KMS-11 (cell line): ENCODE measurements around the gene MTUS2.

Source experiments
- H2AFZ ChIP-seq: fragments of 200-600 bp; sonication (generic); 2 replicates; pipeline ENCODE4 v1.6.1; 2016; ENCODE audit warnings: antibody characterized with exemption, mixed run types, low read depth
- H3K27ac ChIP-seq: fragments of 200-600 bp; sonication (generic); 2 replicates; pipeline ENCODE4 v1.6.1; 2016; ENCODE audit warnings: mild to moderate bottlenecking, mixed run types
- H3K27me3 ChIP-seq: fragments of 200-600 bp; sonication (generic); 2 replicates; pipeline ENCODE4 v1.6.1; 2017; ENCODE audit warnings: mild to moderate bottlenecking, low read depth, mixed run types, moderate library complexity; ENCODE audit not compliant: insufficient read depth
- H3K36me3 ChIP-seq: fragments of 200-600 bp; sonication (generic); 2 replicates; pipeline ENCODE4 v1.6.1; 2017; ENCODE audit warnings: mild to moderate bottlenecking, mixed run types; ENCODE audit not compliant: insufficient read depth
- H3K4me1 ChIP-seq: fragments of 200-600 bp; sonication (generic); 2 replicates; pipeline ENCODE4 v1.6.1; 2016; ENCODE audit warnings: mild to moderate bottlenecking, low read depth, mixed run types; ENCODE audit not compliant: poor library complexity, severe bottlenecking
- H3K4me2 ChIP-seq: fragments of 200-600 bp; sonication (generic); 2 replicates; pipeline ENCODE4 v1.7.0; 2016; ENCODE audit warnings: mild to moderate bottlenecking, mixed run types
- H3K4me3 ChIP-seq: fragments of 200-600 bp; sonication (generic); IDR thresholded peaks from 2 replicates; pipeline ENCODE4 v1.6.1; 2017; ENCODE audit warnings: low read depth, low read length, mixed read lengths; ENCODE audit not compliant: insufficient read depth
- H3K79me2 ChIP-seq: fragments of 200-600 bp; sonication (generic); 2 replicates; pipeline ENCODE4 v1.6.1; 2016; ENCODE audit warnings: low read depth, mixed run types; ENCODE audit not compliant: insufficient read depth
- H3K9ac ChIP-seq: fragments of 200-600 bp; sonication (generic); 2 replicates; pipeline ENCODE4 v1.6.1; 2016; ENCODE audit warnings: mild to moderate bottlenecking, mixed run types
- H4K20me1 ChIP-seq: fragments of 200-600 bp; sonication (generic); 2 replicates; pipeline ENCODE4 v1.6.1; 2016; ENCODE audit warnings: mild to moderate bottlenecking, mixed run types; ENCODE audit not compliant: insufficient read depth
- CTCF ChIP-seq: fragments of 200-600 bp; sonication (generic); conservative IDR thresholded peaks from 2 replicates; pipeline ENCODE4 v1.6.1; 2017; ENCODE audit warnings: low read depth, mild to moderate bottlenecking, antibody characterized with exemption, low read length, moderate library complexity, mixed read lengths

MTUS2 gene

DNA sequence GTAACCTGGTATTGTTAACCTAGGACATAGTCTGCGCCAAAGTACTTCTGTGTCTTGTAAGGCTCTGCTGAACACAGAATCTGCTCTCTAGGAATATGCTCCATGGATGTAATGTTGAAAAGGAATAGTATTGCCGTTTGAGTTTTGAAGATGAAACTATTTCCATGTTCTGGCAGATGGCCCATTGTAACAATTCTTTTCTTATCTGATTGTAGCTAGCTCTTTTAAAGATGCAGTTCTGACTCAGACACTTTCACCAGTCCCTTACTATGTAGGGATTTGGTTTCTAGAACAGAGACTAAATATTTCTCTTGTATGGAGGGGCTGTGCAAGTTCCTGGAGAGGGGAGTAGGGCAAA, 185.6 kb downstream of the MTUS2 start:
- no peaks in the 10 kb centered on the region for H3K4me1 ChIP-seq
- H3K4me2 ChIP-seq: no peak overlapping the region
- H3K79me2 ChIP-seq: no peaks in the 10 kb centered on the region
- no peak overlapping the region for H3K9ac ChIP-seq
- H3K27me3 ChIP-seq: no peaks in the 10 kb centered on the region
- H3K4me3 ChIP-seq: no peak overlapping the region
- no peak for TF ChIP-seq CTCF
- H3K27ac ChIP-seq: no peak overlapping the region
- no peaks in the 10 kb centered on the region for H3K36me3 ChIP-seq
- no peak overlapping the region for H2AFZ ChIP-seq
- no peaks in the 10 kb centered on the region for H4K20me1 ChIP-seq

DNA sequence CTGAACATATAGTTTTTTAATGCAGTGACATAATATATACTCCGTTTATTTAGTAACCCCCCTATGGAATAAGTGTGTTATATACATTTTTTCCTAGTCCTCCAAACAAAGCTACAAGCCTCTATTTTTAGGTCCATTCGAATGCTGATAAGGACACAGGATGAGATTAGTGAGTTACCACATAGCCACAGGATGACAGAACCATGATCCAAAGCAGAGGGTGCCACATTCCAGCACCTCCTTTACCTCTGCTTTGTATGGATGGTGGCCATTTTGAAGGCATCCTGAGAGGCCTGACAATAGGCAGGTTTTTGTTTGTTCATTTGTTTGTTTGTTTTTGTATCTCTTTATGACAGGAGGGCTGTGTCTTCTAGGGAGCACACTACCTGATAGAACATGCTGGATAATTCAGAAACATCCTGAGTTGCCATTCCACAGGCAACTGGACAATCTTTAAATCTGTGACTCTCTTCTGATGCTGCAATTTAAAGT, 186.3 kb downstream of the MTUS2 start:
- H3K27me3 ChIP-seq: no peaks in the 10 kb centered on the region
- H3K4me2 ChIP-seq: no peak overlapping the region
- no peaks in the 10 kb centered on the region for H4K20me1 ChIP-seq
- no peaks in the 10 kb centered on the region for H3K36me3 ChIP-seq
- no peaks in the 10 kb centered on the region for H3K79me2 ChIP-seq
- no peak overlapping the region for H2AFZ ChIP-seq
- no peak overlapping the region for H3K4me3 ChIP-seq
- H3K9ac ChIP-seq: no peak overlapping the region
- TF ChIP-seq CTCF: no peak
- no peak overlapping the region for H3K27ac ChIP-seq
- H3K4me1 ChIP-seq: no peaks in the 10 kb centered on the region

- Histone ChIP-seq H2AFZ (no peak overlapping the region), H3K4me2 (no peak overlapping the region), H3K79me2 (no peaks in the 10 kb centered on the region), H3K4me3 (no peak overlapping the region), H4K20me1 (no peaks in the 10 kb centered on the region), H3K27ac (no peak overlapping the region), H3K36me3 (no peaks in the 10 kb centered on the region), H3K4me1 (no peaks in the 10 kb centered on the region), H3K27me3 (no peaks in the 10 kb centered on the region), H3K9ac (no peak overlapping the region)
- no peak for TF ChIP-seq CTCF
These were observed 188.2 kb downstream of the MTUS2 start for GRCh38 chr13:29008296-29008695.

DNA sequence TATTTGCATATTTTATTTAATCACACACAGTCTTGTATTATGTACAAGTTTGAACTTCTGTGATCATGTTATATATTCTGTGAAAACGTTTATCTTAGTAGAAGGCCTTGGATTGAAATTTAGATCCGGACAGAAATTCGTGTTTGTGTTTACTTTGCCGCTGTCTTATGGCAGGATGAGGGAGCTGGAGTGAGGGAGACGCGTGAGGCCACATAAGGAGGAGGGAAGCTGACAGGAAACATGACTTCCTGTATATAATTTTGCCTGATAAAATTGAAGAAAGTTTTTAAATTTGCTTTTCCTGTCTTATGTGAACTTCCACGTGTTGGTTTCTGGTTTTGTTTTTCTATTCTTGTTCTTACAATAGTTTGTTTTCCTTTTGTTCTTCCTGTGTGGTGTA, 200.2 kb downstream of the MTUS2 start:
- no peak overlapping the region for H3K4me2 ChIP-seq
- TF ChIP-seq CTCF: no peak
- H3K36me3 ChIP-seq: no peaks in the 10 kb centered on the region
- no peak overlapping the region for H3K4me3 ChIP-seq
- H3K9ac ChIP-seq: no peak overlapping the region
- H3K79me2 ChIP-seq: no peaks in the 10 kb centered on the region
- no peaks in the 10 kb centered on the region for H3K27me3 ChIP-seq
- H3K27ac ChIP-seq: no peak overlapping the region
- no peak overlapping the region for H2AFZ ChIP-seq
- H3K4me1 ChIP-seq: no peaks in the 10 kb centered on the region
- H4K20me1 ChIP-seq: no peaks in the 10 kb centered on the region
